SH-SY5Y (cell line): ENCODE data around the gene CNTN5.

Experiments used
- GATA2 ChIP-seq: IDR thresholded peaks from 2 replicates; pipeline ENCODE4 v1.6.1; 2011; ENCODE audit warnings: mild to moderate bottlenecking, low read depth, low read length
- GATA3 ChIP-seq: IDR thresholded peaks from 2 replicates; pipeline ENCODE4 v1.6.1; 2011; ENCODE audit warnings: low read depth, mild to moderate bottlenecking, low read length, moderate library complexity

The CNTN5 gene

DNA sequence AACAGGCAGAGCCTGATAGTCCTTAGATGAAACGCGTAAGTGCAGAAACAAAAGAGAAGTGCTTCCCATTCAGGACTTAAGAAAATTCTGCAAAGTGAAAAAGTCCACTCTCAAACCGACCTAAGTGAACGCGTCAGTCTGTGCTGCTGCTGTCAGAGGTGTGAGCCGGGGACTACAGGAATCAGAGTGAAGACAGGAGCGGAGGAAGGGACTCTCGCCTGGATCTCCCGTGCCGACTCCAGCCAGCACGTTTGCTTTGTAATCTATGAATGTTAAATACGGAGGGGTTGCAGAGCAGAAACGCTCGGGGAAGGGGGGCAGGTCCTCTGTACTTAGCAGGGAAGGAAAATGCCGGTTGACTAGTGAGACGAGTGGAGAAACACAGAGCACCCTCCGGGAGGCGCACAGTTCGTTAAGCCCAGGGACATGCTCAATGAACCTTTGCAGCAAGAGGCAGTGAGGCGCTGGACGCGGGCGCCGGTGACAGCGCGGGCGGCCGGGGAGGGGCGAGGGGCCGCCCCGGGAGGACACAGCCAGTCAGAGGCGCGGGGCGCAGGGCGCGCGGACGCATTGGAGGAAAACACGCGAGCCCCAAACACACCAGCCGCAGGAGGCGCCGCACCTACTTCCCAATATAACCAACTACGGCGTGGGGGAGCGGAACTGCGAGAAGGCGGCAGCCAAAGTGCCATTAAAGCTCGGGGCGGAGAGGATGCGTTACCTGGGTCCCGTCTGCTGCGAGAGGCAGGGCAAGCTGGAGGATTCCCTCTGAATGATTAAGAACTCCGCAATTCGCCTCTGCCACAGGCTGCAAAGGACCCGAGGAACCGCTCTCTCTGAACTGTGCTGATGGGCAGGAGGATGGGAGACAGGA is at the start of gene CNTN5:
Gene CNTN5, plus strand, starts transcription at position 598 of the 874 bp plus-strand sequence.
- no peak for TF ChIP-seq GATA3
- no peak for TF ChIP-seq GATA2

DNA sequence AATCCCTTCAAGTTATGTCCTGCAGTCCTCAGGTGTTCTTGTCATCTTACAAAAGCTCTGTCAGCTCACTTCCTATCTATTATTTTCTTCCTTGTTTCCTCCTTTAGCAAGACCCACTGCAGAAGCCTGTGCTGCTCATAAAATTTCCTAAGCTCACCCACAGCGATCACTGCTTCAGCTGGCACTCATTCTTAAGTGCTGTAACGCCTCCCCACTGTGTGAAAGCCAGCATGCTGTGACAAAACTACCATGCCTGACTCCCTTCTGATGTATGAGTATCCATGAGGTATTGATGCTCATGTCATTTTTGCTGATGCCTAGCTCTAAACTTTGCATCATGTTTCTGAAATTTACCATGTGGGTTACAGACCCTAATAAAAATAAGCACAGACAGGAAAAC is 41.5 kb upstream of the CNTN5 start:
- TF ChIP-seq GATA3 (no peak), GATA2 (no peak)

- no peak for TF ChIP-seq GATA2
- no peak for TF ChIP-seq GATA3
These were observed 4.9 kb upstream of the CNTN5 start for GRCh38 chr11:99015634-99016454.

DNA sequence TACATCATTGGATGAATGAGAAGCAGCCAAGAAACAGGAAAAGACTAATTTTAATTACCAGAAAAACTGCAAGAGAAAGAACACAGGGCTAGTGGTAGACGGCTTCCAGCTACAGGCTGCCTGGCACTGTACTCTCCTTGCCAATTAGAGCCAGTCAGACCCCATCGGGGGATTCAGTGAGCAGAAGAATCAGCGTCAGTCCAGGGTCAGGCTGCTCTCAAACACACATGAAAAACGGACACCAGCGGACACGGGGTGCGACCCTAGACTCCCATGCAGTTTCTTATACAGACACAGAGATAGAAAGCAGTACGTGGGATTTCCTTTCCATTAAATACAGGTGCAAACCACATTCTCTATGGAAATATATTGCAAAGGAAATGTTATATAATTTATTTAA is 1.1 kb upstream of the CNTN5 start:
- TF ChIP-seq GATA2 (no peak), GATA3 (no peak)

DNA sequence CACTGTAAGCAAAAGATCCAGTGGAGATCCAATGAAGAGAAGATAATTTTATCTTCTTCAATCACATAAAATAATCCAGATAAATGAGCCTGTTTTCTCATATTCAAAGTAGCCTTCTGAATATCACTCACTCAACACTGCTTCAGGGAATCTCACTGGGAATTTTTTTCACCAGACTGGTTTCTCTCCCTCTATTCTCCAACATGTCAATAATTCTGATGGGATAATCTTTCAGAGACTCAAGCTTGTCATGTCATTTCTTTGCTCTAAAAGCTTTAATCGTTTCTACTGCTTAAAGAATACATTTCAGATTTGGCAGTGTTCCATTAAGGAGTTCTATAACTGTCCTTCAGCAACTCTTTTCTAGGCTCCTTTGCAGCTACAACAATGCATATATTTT is 16.3 kb downstream of the CNTN5 start:
- no peak for TF ChIP-seq GATA2
- TF ChIP-seq GATA3, result no peak

- no peak for TF ChIP-seq GATA3
- no peak for TF ChIP-seq GATA2
These were observed 42.6 kb downstream of the CNTN5 start for GRCh38 chr11:99063331-99063730.

- TF ChIP-seq GATA2 (no peak), GATA3 (no peak)
These were observed 44.4 kb downstream of the CNTN5 start for GRCh38 chr11:99065121-99065520.

DNA sequence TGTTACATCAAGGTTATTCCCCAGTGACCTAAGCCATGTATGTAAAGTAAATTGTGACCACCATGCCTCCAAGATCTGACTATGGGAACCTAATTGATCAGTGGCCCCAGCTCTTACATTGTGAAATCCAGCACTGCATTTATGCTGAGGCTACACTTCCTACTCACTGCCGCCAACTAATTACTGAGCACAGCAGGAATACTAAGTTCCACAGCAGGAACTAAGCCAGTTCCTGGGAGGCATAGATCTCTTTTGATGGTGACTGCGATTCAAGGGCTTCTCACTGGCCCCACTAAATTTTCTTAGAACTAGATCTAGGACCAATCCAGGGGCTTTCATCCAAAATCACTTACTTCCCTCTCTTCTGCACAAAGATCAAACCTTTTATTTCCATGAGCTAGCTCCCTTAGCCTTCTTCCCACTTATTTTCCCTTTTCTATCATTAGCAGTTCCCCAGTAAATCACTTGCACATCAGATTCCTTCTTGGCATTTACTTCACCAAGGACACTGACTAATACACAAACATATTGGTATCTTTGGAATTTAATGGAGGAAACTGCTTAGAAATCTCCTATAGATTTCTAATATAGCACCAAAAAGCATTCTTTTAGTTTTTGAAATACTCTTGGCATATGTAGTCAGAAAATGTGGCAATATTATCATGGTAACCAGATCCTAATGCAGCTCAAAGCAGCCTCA is 46.0 kb downstream of the CNTN5 start:
- no peak for TF ChIP-seq GATA3
- TF ChIP-seq GATA2, result no peak

- TF ChIP-seq GATA2 (no peak), GATA3 (no peak)
These were observed 48.1 kb downstream of the CNTN5 start for GRCh38 chr11:99068832-99069231.

DNA sequence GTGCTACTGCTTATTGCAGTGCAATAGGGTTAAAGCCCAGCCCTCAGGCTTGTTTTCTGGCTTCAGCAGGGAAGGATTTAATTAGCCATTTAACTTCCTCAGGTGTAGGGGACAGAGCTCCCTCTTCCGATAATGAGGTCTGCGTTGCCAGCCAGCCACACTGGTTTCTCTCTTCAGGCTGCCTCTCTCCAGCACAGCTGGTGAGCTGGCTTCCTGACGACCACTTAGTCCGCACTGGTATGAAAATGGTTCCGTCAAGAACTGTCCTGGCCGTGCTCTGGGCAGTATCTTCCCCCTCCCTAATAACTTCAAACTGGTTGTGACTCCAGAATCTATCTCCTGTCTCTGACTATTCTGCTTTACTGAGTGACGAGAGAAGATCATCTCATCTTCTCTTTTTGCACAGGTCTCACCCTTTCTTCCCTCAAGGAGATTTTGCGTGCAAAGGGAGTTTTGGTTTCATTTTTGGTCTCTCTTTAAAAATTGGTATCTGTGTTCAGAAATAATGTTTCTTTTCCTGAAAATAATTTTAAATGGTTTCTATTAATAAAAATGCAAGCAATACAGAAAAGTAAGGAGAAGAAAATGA is 49.2 kb downstream of the CNTN5 start:
- TF ChIP-seq GATA3, result no peak
- no peak for TF ChIP-seq GATA2

DNA sequence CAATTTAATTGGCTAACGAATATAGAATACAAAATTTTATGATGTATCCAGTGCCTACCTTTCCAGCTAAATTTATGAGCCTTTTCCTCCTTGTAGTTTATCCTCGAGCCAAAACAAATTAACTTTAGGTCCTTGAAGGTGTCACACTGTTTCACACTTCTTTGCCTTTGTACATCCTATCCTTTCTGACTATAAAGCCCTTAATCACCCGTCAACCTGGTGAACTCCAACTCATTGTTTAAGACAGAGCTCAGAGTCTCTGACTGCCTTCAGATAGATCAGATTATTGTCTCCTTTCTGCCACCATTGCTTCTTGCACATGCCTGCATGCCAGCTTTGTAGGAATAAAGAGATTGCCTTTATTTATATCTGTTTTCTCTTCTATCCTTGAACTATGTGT is 58.8 kb downstream of the CNTN5 start:
- no peak for TF ChIP-seq GATA2
- no peak for TF ChIP-seq GATA3

DNA sequence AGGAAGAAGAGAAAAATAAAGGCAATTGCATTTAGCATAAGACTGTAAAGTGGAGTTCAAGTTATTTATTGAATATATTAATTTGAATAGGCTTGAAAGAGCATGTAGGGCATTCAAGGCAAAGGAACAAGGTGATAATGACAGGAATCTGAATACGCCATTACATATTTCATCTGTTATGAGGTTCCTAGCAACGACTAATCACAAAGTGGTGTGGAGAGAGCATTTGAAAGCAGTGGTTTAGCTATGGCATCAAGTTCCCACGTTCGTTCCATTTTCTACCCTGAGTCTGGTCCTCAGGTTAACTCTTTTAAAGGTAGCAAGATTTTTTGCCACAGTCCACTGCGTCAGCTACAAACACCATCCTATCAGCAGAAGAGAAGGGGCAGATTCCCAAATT is 59.4 kb downstream of the CNTN5 start:
- no peak for TF ChIP-seq GATA3
- no peak for TF ChIP-seq GATA2

DNA sequence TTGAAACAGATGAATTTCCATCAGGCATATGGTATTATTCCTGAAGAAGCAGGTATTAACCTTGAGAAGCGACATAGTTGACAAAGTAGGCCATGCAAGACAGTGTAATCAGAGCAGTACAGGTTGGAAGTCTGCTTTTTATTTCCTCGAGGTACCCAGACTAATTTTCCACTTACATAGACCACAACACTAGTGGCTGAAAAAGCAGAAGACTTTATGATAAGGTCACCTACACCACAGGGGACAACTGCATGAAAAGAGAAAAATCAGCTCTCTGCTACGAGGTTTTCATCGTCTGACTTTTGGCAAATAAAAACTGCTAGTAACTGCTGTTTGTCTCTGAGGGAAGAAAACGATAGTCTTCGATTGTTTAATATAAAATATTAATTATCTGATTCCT is 77.5 kb downstream of the CNTN5 start:
- no peak for TF ChIP-seq GATA2
- no peak for TF ChIP-seq GATA3

GRCh38 chr11:99098751-99099150 is 78.0 kb downstream of the CNTN5 start:
- TF ChIP-seq GATA2, result no peak
- no peak for TF ChIP-seq GATA3
